GM12874 (cell line): ENCODE results near the gene KCMF1.

Experiments
- CTCF ChIP-seq: IDR thresholded peaks from 2 replicates; pipeline ENCODE4 v1.5.1; 2011; ENCODE audit warnings: low read depth, mild to moderate bottlenecking, control low read depth, low read length, moderate library complexity; ENCODE audit not compliant: insufficient read depth

KCMF1 gene

GRCh38 chr2:85078536-85078935 lies 107.6 kb downstream of the KCMF1 start:
- no peak for TF ChIP-seq CTCF

DNA sequence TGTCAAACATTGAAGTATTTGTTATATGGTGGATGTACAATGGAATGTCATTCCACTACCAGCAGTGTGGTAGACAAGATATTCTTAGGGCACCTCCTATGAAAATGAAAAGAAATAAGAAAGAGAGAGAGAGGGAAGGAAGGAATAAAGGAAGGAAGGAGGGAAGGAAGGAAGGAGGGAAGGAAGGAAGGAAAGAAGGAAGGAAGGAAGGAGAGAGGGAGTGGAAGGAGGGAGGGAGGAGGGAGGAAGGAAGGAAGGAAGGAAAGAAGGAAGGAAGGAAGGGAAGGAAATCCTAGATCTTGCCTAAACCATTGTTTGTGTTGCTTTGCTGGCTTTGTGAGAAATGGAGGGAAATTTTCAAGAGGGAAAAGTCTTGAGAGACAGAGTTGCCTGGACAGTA lies 112.1 kb downstream of the KCMF1 start:
- no peak for TF ChIP-seq CTCF

DNA sequence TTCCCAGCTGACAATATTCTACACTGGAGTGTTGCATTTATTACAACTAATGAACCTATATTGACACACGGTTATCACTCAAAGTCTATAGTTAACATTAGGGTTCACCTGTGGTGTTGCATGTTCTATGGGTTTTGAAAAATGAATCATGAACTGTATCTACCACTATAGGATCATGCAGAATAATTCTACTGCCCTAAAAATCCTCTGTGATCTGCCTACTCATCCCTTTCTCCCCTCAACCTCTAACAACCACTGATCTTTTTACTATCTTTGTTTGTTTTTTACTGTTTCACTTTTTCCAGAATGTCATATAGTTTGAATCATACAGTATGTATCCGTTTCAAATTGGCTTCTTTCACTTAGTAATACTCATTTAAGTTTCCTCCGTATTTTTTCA lies 114.6 kb downstream of the KCMF1 start:
- no peak for TF ChIP-seq CTCF

GRCh38 chr2:85087541-85087940 lies 116.6 kb downstream of the KCMF1 start:
- TF ChIP-seq CTCF: no peak

- TF ChIP-seq CTCF: no peak
These were observed 118.0 kb downstream of the KCMF1 start for GRCh38 chr2:85088921-85089320.

GRCh38 chr2:85089585-85089984 lies 118.6 kb downstream of the KCMF1 start:
- TF ChIP-seq CTCF: no peak

DNA sequence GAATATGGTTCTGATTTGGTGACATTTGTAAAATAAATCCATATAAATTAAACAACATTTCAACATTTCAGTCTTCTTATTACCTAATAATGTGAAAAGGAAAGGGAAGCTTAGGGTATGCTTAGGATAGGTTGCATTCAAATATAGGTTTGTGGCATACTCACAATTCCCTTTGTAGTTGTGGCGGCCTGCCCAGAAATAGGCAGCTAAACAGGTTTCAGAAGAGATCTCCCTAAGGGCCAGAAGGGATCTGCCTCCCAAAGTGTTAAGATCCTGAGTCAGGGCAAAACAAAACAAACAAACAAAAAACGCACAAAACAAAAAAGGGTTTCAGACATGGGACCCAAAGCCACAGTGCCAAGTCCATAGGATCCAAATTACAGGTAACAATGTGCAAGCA lies 120.9 kb downstream of the KCMF1 start:
- TF ChIP-seq CTCF: no peak

- no peak for TF ChIP-seq CTCF
These were observed 124.1 kb downstream of the KCMF1 start for GRCh38 chr2:85095094-85095493.
